Measurements from ENCODE around the gene ANKRD44.

DNA sequence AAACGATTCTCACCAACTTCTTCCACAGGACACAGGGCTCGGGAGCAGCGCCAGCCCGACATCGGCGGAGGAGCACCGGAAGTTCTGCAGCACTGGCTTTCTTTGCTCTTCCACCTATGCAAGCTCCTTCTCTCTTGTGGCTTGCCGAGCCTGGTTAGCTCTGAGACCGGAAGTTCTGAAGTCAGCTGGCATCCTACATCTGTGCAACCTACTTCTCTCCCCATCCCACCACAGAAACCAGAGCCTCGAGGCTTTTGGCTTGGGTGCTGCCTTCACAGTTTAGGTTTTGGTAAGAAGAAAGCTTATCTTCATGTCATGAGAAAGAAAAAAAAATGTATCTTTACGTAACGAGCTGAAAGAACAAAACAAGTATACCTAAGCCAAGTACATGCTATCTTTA lies 111.7 kb downstream of the ANKRD44 start:
- no peak for TF ChIP-seq EZH2phosphoT487 (IDR thresholded peaks at IDR 0.05)
- TF ChIP-seq, protein P1, sequence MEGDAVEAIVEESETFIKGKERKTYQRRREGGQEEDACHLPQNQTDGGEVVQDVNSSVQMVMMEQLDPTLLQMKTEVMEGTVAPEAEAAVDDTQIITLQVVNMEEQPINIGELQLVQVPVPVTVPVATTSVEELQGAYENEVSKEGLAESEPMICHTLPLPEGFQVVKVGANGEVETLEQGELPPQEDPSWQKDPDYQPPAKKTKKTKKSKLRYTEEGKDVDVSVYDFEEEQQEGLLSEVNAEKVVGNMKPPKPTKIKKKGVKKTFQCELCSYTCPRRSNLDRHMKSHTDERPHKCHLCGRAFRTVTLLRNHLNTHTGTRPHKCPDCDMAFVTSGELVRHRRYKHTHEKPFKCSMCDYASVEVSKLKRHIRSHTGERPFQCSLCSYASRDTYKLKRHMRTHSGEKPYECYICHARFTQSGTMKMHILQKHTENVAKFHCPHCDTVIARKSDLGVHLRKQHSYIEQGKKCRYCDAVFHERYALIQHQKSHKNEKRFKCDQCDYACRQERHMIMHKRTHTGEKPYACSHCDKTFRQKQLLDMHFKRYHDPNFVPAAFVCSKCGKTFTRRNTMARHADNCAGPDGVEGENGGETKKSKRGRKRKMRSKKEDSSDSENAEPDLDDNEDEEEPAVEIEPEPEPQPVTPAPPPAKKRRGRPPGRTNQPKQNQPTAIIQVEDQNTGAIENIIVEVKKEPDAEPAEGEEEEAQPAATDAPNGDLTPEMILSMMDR (IDR thresholded peaks at IDR 0.05) = no peak
